H9 (cell line): Measurements from ENCODE around the gene RPL29. TPM values are rescaled to one million over a fixed set of nuclear protein-coding genes. Genes with fewer than 3 reads are reported as not detected.

Experiments
- DNase-seq: peaks from one replicate; pipeline ENCODE4 v3.0.0-alpha.2; 2017
- H2AFZ ChIP-seq: one replicate; pipeline ENCODE4 v1.6.1; 2013; ENCODE audit warnings: mild to moderate bottlenecking, low read length, control low read depth, moderate library complexity
- H2AK5ac ChIP-seq: 2 replicates; pipeline ENCODE4 v1.6.1; 2013; ENCODE audit warnings: low read length, control low read depth, mixed read lengths; ENCODE audit not compliant: insufficient read length
- H2BK120ac ChIP-seq: one replicate; pipeline ENCODE4 v1.6.1; 2013; ENCODE audit warnings: low read depth, mild to moderate bottlenecking, low read length, control low read depth, inconsistent platforms; ENCODE audit not compliant: poor library complexity, severe bottlenecking
- H2BK12ac ChIP-seq: 2 replicates; pipeline ENCODE4 v1.6.1; 2013; ENCODE audit warnings: low read length, control low read depth, mixed read lengths, low read depth; ENCODE audit not compliant: insufficient read length
- H2BK15ac ChIP-seq: 2 replicates; pipeline ENCODE4 v1.6.1; 2013; ENCODE audit warnings: low read depth, low read length, control low read depth
- H2BK20ac ChIP-seq: one replicate; pipeline ENCODE4 v1.6.1; 2013; ENCODE audit warnings: low read depth, mild to moderate bottlenecking, low read length, control low read depth, inconsistent platforms; ENCODE audit not compliant: poor library complexity, severe bottlenecking
- H2BK5ac ChIP-seq: 2 replicates; pipeline ENCODE4 v1.6.1; 2013; ENCODE audit warnings: low read length, control low read depth, mixed read lengths; ENCODE audit not compliant: insufficient read length
- H3K14ac ChIP-seq: 2 replicates; pipeline ENCODE4 v1.6.1; 2013; ENCODE audit warnings: low read length, control low read depth; ENCODE audit not compliant: insufficient read depth
- H3K18ac ChIP-seq: 2 replicates; pipeline ENCODE4 v1.6.1; 2013; ENCODE audit warnings: low read depth, mild to moderate bottlenecking, mixed read lengths, low read length, control low read depth; ENCODE audit not compliant: insufficient read length
- H3K23ac ChIP-seq: 2 replicates; pipeline ENCODE4 v1.6.1; 2013; ENCODE audit warnings: low read length, control low read depth, mixed read lengths, low read depth; ENCODE audit not compliant: insufficient read length
- H3K23me2 ChIP-seq: 2 replicates; pipeline ENCODE4 v1.6.1; 2013; ENCODE audit warnings: low read depth, mild to moderate bottlenecking, mixed read lengths, low read length, control low read depth; ENCODE audit not compliant: insufficient read length, poor library complexity, severe bottlenecking
- H3K27ac ChIP-seq: 2 replicates; pipeline ENCODE4 v1.5.1; 2013; ENCODE audit warnings: low read length, control low read depth, mixed read lengths, low read depth; ENCODE audit not compliant: insufficient read length
- H3K27me3 ChIP-seq: 2 replicates; pipeline ENCODE4 v1.6.1; 2013; ENCODE audit warnings: low read length, control low read depth, inconsistent platforms; ENCODE audit not compliant: insufficient read depth
- H3K4ac ChIP-seq: 2 replicates; pipeline ENCODE4 v1.6.1; 2013; ENCODE audit warnings: low read depth, mild to moderate bottlenecking, control low read depth, inconsistent platforms, low read length, moderate library complexity
- H3K4me1 ChIP-seq: 2 replicates; pipeline ENCODE4 v1.6.1; 2013; ENCODE audit warnings: low read length, control low read depth, inconsistent platforms; ENCODE audit not compliant: insufficient read depth
- H3K4me2 ChIP-seq: 2 replicates; pipeline ENCODE4 v1.6.1; 2013; ENCODE audit warnings: low read length, control low read depth, mixed read lengths; ENCODE audit not compliant: insufficient read length, insufficient read depth
- H3K56ac ChIP-seq: 2 replicates; pipeline ENCODE4 v1.6.1; 2013; ENCODE audit warnings: low read depth, mild to moderate bottlenecking, mixed read lengths, low read length, control low read depth; ENCODE audit not compliant: insufficient read length
- H3K79me1 ChIP-seq: 2 replicates; pipeline ENCODE4 v1.6.1; 2013; ENCODE audit warnings: low read depth, mild to moderate bottlenecking, moderate library complexity, low read length, control low read depth, inconsistent platforms; ENCODE audit not compliant: insufficient read depth, poor library complexity, severe bottlenecking
- H3K79me2 ChIP-seq: 2 replicates; pipeline ENCODE4 v1.6.1; 2013; ENCODE audit warnings: low read length, control low read depth, inconsistent platforms; ENCODE audit not compliant: insufficient read depth
- H3K9ac ChIP-seq: 2 replicates; pipeline ENCODE4 v1.6.1; 2013; ENCODE audit warnings: low read length, control low read depth, mixed read lengths; ENCODE audit not compliant: insufficient read length; ENCODE audit errors: extremely low read depth
- H3K9me3 ChIP-seq: one replicate; pipeline ENCODE4 v1.6.1; 2013; ENCODE audit warnings: low read depth, low read length, inconsistent platforms; ENCODE audit not compliant: control insufficient read depth
- H3T11ph ChIP-seq: one replicate; pipeline ENCODE4 v1.6.1; 2013; ENCODE audit warnings: mild to moderate bottlenecking, low read length, control low read depth, inconsistent platforms
- H4K20me1 ChIP-seq: one replicate; pipeline ENCODE4 v1.6.1; 2013; ENCODE audit not compliant: control insufficient read depth, insufficient read length, insufficient read depth
- H4K5ac ChIP-seq: 2 replicates; pipeline ENCODE4 v1.6.1; 2013; ENCODE audit warnings: low read depth, mild to moderate bottlenecking, mixed read lengths, low read length, control low read depth; ENCODE audit not compliant: insufficient read length
- H4K8ac ChIP-seq: replicated peaks from 2 replicates; pipeline ENCODE4 v1.6.1; 2013; ENCODE audit warnings: low read length, control low read depth, mixed read lengths, low read depth; ENCODE audit not compliant: insufficient read length
- H4K91ac ChIP-seq: 2 replicates; pipeline ENCODE4 v1.6.1; 2013; ENCODE audit warnings: low read depth, mild to moderate bottlenecking, moderate library complexity, mixed read lengths, low read length, control low read depth; ENCODE audit not compliant: insufficient read length
- H3K27ac Mint-ChIP-seq, 3 experiments: 2 replicates in 2 of 3; 3 replicates in 1 of 3; pipeline ENCODE4 v1.8.0; 2020 to 2021; ENCODE audit warnings: mixed read lengths in 3 of 3, mild to moderate bottlenecking in 1 of 3, moderate library complexity in 1 of 3
- H3K27me3 Mint-ChIP-seq: 2 replicates; pipeline ENCODE4 v1.8.0; 2021; ENCODE audit warnings: low read depth, mild to moderate bottlenecking, moderate library complexity, mixed read lengths
- H3K36me3 Mint-ChIP-seq, 3 experiments: 2 replicates in 2 of 3; 3 replicates in 1 of 3; pipeline ENCODE4 v1.8.0; 2020 to 2021; ENCODE audit warnings: low read depth in 3 of 3, mixed read lengths in 3 of 3; ENCODE audit not compliant: insufficient read depth in 1 of 3
- H3K4me1 Mint-ChIP-seq, 2 experiments: 2 replicates each; pipeline ENCODE4 v1.8.0; 2020; ENCODE audit warnings: mixed read lengths in 2 of 2
- H3K4me3 Mint-ChIP-seq, 2 experiments: 2 replicates in 1 of 2; 3 replicates in 1 of 2; pipeline ENCODE4 v1.8.0; 2020 to 2021; ENCODE audit warnings: mild to moderate bottlenecking in 2 of 2, mixed read lengths in 2 of 2, moderate library complexity in 1 of 2
- H3K9me3 Mint-ChIP-seq, 2 experiments: 2 replicates in 1 of 2; 3 replicates in 1 of 2; pipeline ENCODE4 v1.8.0; 2020; ENCODE audit warnings: mild to moderate bottlenecking in 2 of 2, mixed read lengths in 2 of 2, moderate library complexity in 1 of 2
- CTCF ChIP-seq: fragments of 200-600 bp; sonication (generic); conservative IDR thresholded peaks from 3 replicates; pipeline ENCODE4 v1.8.0; 2021; ENCODE audit warnings: antibody characterized with exemption, mild to moderate bottlenecking
- WGBS: extraction: QIAGEN DNeasy Blood & Tissue Kit; methylation state at CpG from one replicate; pipeline ENCODE4 v1.1.7; 2013; ENCODE audit warnings: missing lambda C conversion rate, low lambda C conversion rate, mixed read lengths; ENCODE audit not compliant: insufficient read length; ENCODE audit errors: extremely low coverage; 5-methylcytosine and 5-hydroxymethylcytosine counted together
- total RNA-seq: library from RNA; stranded (reverse); gene quantifications from 2 replicates; pipeline ENCODE4 v1.2.1, GENCODE V29; 2021

The RPL29 gene
- total RNA-seq, 1 experiment from 2014 or later, result 1,592 TPM

- H4K91ac ChIP-seq, result no peak overlapping the region
- no peak for TF ChIP-seq CTCF
- H3K23ac ChIP-seq, result no peak overlapping the region
- no peak overlapping the region for H4K8ac ChIP-seq
- H4K20me1 ChIP-seq, result peaks cover 3% of the 10 kb centered on the region
- H2AK5ac ChIP-seq, result no peak overlapping the region
- H3K56ac ChIP-seq, result no peak overlapping the region
- H3T11ph ChIP-seq, result no peak overlapping the region
- WGBS, result no CpG with 5 or more reads among the region's 4 CpGs
- Mint-ChIP-seq H3K4me3 (no peak overlapping the region), H3K9me3 (peaks cover 0 to 2% of the 10 kb centered on the region in 2 experiments; a peak in 2 of 5 replicates), H3K36me3 (peaks cover 0 to 2% (median 0%) of the 10 kb centered on the region in 3 experiments; a peak in 3 of 7 replicates), H3K27me3 (peaks cover 34% of the 10 kb centered on the region), H3K4me1 (peaks cover 20 to 29% of the 10 kb centered on the region in 2 experiments), H3K27ac (no peak overlapping the region)
- peaks cover 16% of the 10 kb centered on the region for H3K23me2 ChIP-seq
- no peak overlapping the region for H2BK20ac ChIP-seq
- H3K79me2 ChIP-seq, result no peaks in the 10 kb centered on the region
- no peaks in the 10 kb centered on the region for H3K79me1 ChIP-seq
- H2BK120ac ChIP-seq, result no peak overlapping the region
- H2BK5ac ChIP-seq, result no peak overlapping the region
- H3K27ac ChIP-seq, result no peak overlapping the region
- H3K4me1 ChIP-seq, result peaks cover 9% of the 10 kb centered on the region; the same call in 1 of the 2 replicates
- no peak overlapping the region for H3K4me2 ChIP-seq
- H2BK12ac ChIP-seq, result no peak overlapping the region
- H2BK15ac ChIP-seq, result no peak overlapping the region
- H3K4ac ChIP-seq, result no peak overlapping the region
- no peak overlapping the region for H3K18ac ChIP-seq
- H2AFZ ChIP-seq, result no peak overlapping the region
- no peak overlapping the region for H3K14ac ChIP-seq
- H3K9ac ChIP-seq, result no peak overlapping the region
- H3K27me3 ChIP-seq, result peaks cover 7% of the 10 kb centered on the region; the same call in 1 of the 2 replicates
- no peak overlapping the region for H4K5ac ChIP-seq
- no peak for DNase-seq
- no peaks in the 10 kb centered on the region for H3K9me3 ChIP-seq
Measured at GRCh38 chr3:51978143-51978502, 17.6 kb downstream of the RPL29 start.
